Left ventricle myocardium inferior (tissue), 1 donor: ENCODE results near the gene ADAMTS1. TPM values are rescaled to one million over a fixed set of nuclear protein-coding genes. Genes with fewer than 3 reads are reported as not detected.

Experiments
- DNase-seq: peaks from one replicate; pipeline ENCODE4 v3.0.0-alpha.2; 2020
- H3K27ac ChIP-seq: fragments of 200-600 bp; replicated peaks from 2 replicates; pipeline ENCODE4 v1.8.0; 2021
- H3K27me3 ChIP-seq: fragments of 200-600 bp; 2 replicates; pipeline ENCODE4 v1.8.0; 2021; ENCODE audit warnings: low read depth
- H3K36me3 ChIP-seq: fragments of 200-600 bp; 2 replicates; pipeline ENCODE4 v1.8.0; 2021
- H3K4me1 ChIP-seq: fragments of 200-600 bp; 2 replicates; pipeline ENCODE4 v1.8.0; 2021
- H3K4me3 ChIP-seq: fragments of 200-600 bp; 2 replicates; pipeline ENCODE4 v1.8.0; 2021; ENCODE audit warnings: mild to moderate bottlenecking, moderate library complexity
- H3K9me3 ChIP-seq: fragments of 200-600 bp; replicated peaks from 2 replicates; pipeline ENCODE4 v1.8.0; 2021
- CTCF ChIP-seq: fragments of 200-600 bp; IDR thresholded peaks from 2 replicates; pipeline ENCODE4 v1.8.0; 2021; ENCODE audit warnings: antibody characterized with exemption, mild to moderate bottlenecking, borderline replicate concordance
- intact Hi-C: fragments of 100-400 bp; cut with micrococcal nuclease; formaldehyde crosslinking; loops from one replicate; pipeline ENCODE4 v1.11.0; 2022
- total RNA-seq: library from RNA; stranded (reverse); fragmentation: NEBNext Ultra II Directional; extraction: Animal tissue kit (Norgen Biotek cat#: 25700); gene quantifications from one replicate; pipeline ENCODE4 v1.2.1, GENCODE V29; 2021
- donor health status: DM: no; HTN: yes; CAD: no; lungs with severe emphysema.

The ADAMTS1 gene
- total RNA-seq, 1 donor from 2014 or later = 56.7 TPM

DNA sequence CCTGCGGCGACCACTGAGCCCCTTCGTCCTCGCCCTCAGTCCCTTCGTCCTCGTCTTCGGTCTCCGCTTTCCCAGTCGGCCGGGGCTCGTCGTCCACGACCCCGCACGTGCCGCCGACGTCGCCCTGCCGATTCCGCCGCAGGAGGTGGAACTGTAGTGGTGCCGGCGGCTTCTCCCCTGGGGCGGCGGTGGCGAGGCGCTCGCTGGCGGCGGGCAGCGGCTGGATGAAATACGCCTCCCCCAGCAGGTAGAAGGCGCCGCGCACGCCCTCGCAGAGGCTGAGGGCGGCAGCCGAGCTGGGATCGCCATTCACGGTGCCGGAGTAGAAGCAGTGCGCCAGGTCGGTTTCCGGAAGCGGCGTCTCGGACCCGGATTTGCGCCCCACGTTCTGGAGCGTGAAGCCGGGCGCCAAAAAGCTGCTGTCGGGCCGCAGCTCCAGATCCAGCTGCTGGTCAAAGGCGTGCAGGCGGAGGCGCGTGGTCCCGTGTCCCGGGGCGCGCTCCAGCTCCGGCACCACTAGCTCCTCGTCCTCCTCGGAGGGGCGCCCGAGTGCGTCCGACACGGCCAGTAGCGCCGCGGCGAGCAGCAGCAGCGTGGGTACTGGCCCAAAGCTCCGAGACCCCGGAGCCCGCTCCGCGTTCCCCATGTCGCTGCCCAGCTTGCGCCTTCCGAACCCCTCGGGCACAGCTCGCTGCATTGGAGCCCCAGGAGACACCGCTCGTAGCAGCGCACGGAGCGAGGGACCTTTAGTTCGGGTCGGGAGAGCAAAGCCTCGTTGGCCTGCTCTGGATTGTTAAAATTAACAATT, 747 bp downstream of the ADAMTS1 start:
- no peaks in the 10 kb centered on the region for H3K27me3 ChIP-seq
- no peaks in the 10 kb centered on the region for H3K9me3 ChIP-seq
- peak; percentile 68 for DNase-seq
- H3K36me3 ChIP-seq = peaks cover 32% of the 10 kb centered on the region
- peak; percentile 6 for TF ChIP-seq CTCF
- peak overlapping the region; percentile 99 for H3K27ac ChIP-seq
- intact Hi-C loops = loop anchor here (5.0 kb wide), 1 partner anchor 1898 kb away; no protein-coding TSS in a partner anchor
- H3K4me1 ChIP-seq = peaks cover 89% of the 10 kb centered on the region
- H3K4me3 ChIP-seq = peak overlapping the region; percentile 94

- TF ChIP-seq CTCF = no peak
- intact Hi-C loops = no loop called here
- Histone ChIP-seq H3K36me3 (peaks cover 37% of the 10 kb centered on the region), H3K9me3 (no peaks in the 10 kb centered on the region), H3K27ac (peak overlapping the region; percentile 99), H3K4me1 (peaks cover 90% of the 10 kb centered on the region), H3K4me3 (peak overlapping the region; percentile 94), H3K27me3 (no peaks in the 10 kb centered on the region)
- no peak for DNase-seq
Measured at GRCh38 chr21:26843933-26844257, 1.3 kb downstream of the ADAMTS1 start.

- peaks cover 90% of the 10 kb centered on the region for H3K4me1 ChIP-seq
- intact Hi-C loops = no loop called here
- peak; percentile 95 for DNase-seq
- no peaks in the 10 kb centered on the region for H3K9me3 ChIP-seq
- H3K4me3 ChIP-seq = peak overlapping the region; percentile 94
- TF ChIP-seq CTCF = peak; percentile 56
- H3K36me3 ChIP-seq = peaks cover 44% of the 10 kb centered on the region
- no peaks in the 10 kb centered on the region for H3K27me3 ChIP-seq
- H3K27ac ChIP-seq = peak overlapping the region; percentile 99
Measured at GRCh38 chr21:26842974-26843932, 2.0 kb downstream of the ADAMTS1 start.

- Histone ChIP-seq H3K9me3 (no peaks in the 10 kb centered on the region), H3K4me3 (peak overlapping the region; percentile 94), H3K27ac (peak overlapping the region; percentile 99), H3K36me3 (peaks cover 53% of the 10 kb centered on the region), H3K27me3 (no peaks in the 10 kb centered on the region), H3K4me1 (peaks cover 90% of the 10 kb centered on the region)
- intact Hi-C loops = no loop called here
- no peak for DNase-seq
- no peak for TF ChIP-seq CTCF
Measured at GRCh38 chr21:26842300-26842699, 2.9 kb downstream of the ADAMTS1 start.

DNA sequence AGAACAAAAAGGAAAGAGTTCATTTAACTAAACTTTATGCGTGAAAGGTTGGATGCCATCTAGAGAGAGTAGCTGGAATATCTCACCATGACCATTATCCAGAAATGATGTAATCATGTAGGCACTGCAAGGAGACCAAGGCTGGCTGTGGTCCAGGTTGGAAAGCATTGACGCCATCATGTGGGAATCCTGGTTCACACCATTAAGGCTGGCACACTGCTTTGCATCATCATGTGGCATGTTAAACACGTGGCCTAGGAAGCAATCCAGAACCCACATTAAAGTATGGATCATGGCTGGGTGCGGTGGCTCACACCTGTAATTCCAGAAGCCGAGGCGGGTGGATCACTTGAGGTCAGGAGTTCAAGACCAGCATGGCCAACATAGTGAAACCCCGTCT, 4.3 kb downstream of the ADAMTS1 start:
- intact Hi-C loops = no loop called here
- peaks cover 67% of the 10 kb centered on the region for H3K36me3 ChIP-seq
- no peak for TF ChIP-seq CTCF
- no peaks in the 10 kb centered on the region for H3K27me3 ChIP-seq
- peaks cover 90% of the 10 kb centered on the region for H3K4me1 ChIP-seq
- peak; percentile 57 for DNase-seq
- H3K27ac ChIP-seq = peak overlapping the region; percentile 99
- H3K9me3 ChIP-seq = no peaks in the 10 kb centered on the region
- peak overlapping the region; percentile 94 for H3K4me3 ChIP-seq
